ENCODE measurements around the gene TICRR. TPM values are rescaled to one million over a fixed set of nuclear protein-coding genes. Genes with fewer than 3 reads are reported as not detected.

TICRR gene
- total RNA-seq, 1 experiment from 2014 or later = 23.6 TPM

- no TSS peak for BruUV-seq (replicated peaks)
Measured at GRCh38 chr15:89628806-89629715, 53.8 kb downstream of the TICRR start.

GRCh38 chr15:89629829-89630228, 54.6 kb downstream of the TICRR start:
- TF ChIP-seq, protein P1, sequence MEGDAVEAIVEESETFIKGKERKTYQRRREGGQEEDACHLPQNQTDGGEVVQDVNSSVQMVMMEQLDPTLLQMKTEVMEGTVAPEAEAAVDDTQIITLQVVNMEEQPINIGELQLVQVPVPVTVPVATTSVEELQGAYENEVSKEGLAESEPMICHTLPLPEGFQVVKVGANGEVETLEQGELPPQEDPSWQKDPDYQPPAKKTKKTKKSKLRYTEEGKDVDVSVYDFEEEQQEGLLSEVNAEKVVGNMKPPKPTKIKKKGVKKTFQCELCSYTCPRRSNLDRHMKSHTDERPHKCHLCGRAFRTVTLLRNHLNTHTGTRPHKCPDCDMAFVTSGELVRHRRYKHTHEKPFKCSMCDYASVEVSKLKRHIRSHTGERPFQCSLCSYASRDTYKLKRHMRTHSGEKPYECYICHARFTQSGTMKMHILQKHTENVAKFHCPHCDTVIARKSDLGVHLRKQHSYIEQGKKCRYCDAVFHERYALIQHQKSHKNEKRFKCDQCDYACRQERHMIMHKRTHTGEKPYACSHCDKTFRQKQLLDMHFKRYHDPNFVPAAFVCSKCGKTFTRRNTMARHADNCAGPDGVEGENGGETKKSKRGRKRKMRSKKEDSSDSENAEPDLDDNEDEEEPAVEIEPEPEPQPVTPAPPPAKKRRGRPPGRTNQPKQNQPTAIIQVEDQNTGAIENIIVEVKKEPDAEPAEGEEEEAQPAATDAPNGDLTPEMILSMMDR (conservative IDR thresholded peaks at IDR 0.05) = no peak
- TF ChIP-seq EZH2 (IDR thresholded peaks at IDR 0.05; ENCODE audit: low read depth) = no peak
- no peaks in the 10 kb centered on the region for H3K4me1 ChIP-seq (replicated peaks; ENCODE audit: insufficient read depth)
- H3K79me2 ChIP-seq (ENCODE audit: low read depth) = no peaks in the 10 kb centered on the region
- H4K20me1 ChIP-seq (ENCODE audit: insufficient read depth) = no peaks in the 10 kb centered on the region
- no peak overlapping the region for H3K4me2 ChIP-seq
- ChIA-PET CTCF (no interaction called here), POLR2A (ENCODE audit: unreplicated experiment) (interaction anchor here (0.6 kb wide), 1 partner anchor 785 kb away, joined by 7 read pairs; no protein-coding TSS in a partner anchor)
- 0 out of 2 replicates have a peak, but pooled peaks cover 9% of the 10 kb centered on the region for H3F3A ChIP-seq (ENCODE audit: insufficient read depth, low read depth)
- no peak overlapping the region for H3K27ac ChIP-seq
- BruUV-seq (replicated peaks) = no TSS peak
- intact Hi-C loops (cut with micrococcal nuclease; ENCODE audit: unreplicated experiment) = no loop called here
- H3K9me2 ChIP-seq (ENCODE audit: insufficient read depth) = no peaks in the 10 kb centered on the region
- H3K36me3 ChIP-seq (ENCODE audit: low read depth) = peaks cover 33% of the 10 kb centered on the region
- H3K4me3 ChIP-seq = no peak overlapping the region
- DNase-seq = no peak
- H3K9me3 ChIP-seq (ENCODE audit: insufficient read depth, low read depth) = no peaks in the 10 kb centered on the region
- H2AFZ ChIP-seq = no peak overlapping the region
- no peaks in the 10 kb centered on the region for H3K27me3 ChIP-seq (ENCODE audit: insufficient read depth, low read depth)

More at GRCh38 chr15:89628806-89629715, 53.8 kb downstream of the TICRR start:
- Histone ChIP-seq H3K79me2 (ENCODE audit: low read depth) (no peaks in the 10 kb centered on the region), H3K9me3 (ENCODE audit: insufficient read depth, low read depth) (no peaks in the 10 kb centered on the region), H4K20me1 (ENCODE audit: insufficient read depth) (no peaks in the 10 kb centered on the region), H3F3A (ENCODE audit: insufficient read depth, low read depth) (0 out of 2 replicates have a peak, but pooled peaks cover 9% of the 10 kb centered on the region), H3K4me3 (no peak overlapping the region), H3K9me2 (ENCODE audit: insufficient read depth) (no peaks in the 10 kb centered on the region), H3K4me2 (no peak overlapping the region), H3K4me1 (replicated peaks; ENCODE audit: insufficient read depth) (no peaks in the 10 kb centered on the region), H3K36me3 (ENCODE audit: low read depth) (peaks cover 39% of the 10 kb centered on the region), H3K27ac (no peak overlapping the region), H3K27me3 (ENCODE audit: insufficient read depth, low read depth) (no peaks in the 10 kb centered on the region), H2AFZ (no peak overlapping the region)
- DNase-seq = no peak
- ChIA-PET POLR2A (ENCODE audit: unreplicated experiment) (no interaction called here), CTCF (interaction anchor here (0.5 kb wide), 1 partner anchor 689 kb away, joined by 11 read pairs; no protein-coding TSS in a partner anchor)
- intact Hi-C loops (cut with micrococcal nuclease; ENCODE audit: unreplicated experiment) = no loop called here
- TF ChIP-seq EZH2 (IDR thresholded peaks at IDR 0.05; ENCODE audit: low read depth) = no peak
- TF ChIP-seq, protein P1 (conservative IDR thresholded peaks at IDR 0.05) = no peak

DNA sequence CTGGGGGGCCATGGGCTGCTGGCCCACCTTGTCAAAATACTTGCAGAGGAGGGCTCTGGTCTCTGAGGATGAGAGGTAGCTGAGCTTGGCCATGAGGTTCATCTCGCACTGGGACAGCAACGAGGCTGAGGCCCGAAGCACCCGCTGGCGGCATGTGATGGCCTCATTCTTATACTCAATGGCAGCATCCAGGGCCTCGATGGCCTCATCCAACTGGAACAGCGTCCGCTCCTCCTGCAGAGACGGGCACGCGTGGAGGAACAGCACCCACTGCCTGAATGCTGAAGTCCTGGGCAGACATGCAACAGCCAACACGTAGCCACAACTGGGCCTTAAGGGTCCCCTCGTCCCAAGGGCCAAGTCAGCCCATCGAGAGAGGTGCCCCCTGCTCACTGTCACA, 55.0 kb downstream of the TICRR start:
- intact Hi-C loops (cut with micrococcal nuclease; ENCODE audit: unreplicated experiment) = no loop called here
- Histone ChIP-seq H3K27ac (no peak overlapping the region), H3K79me2 (ENCODE audit: low read depth) (no peaks in the 10 kb centered on the region), H3F3A (ENCODE audit: insufficient read depth, low read depth) (0 out of 2 replicates have a peak, but pooled peaks cover 9% of the 10 kb centered on the region), H3K36me3 (ENCODE audit: low read depth) (peaks cover 33% of the 10 kb centered on the region), H3K9me3 (ENCODE audit: insufficient read depth, low read depth) (no peaks in the 10 kb centered on the region), H3K4me3 (no peak overlapping the region), H3K4me2 (no peak overlapping the region), H3K4me1 (replicated peaks; ENCODE audit: insufficient read depth) (no peaks in the 10 kb centered on the region), H3K27me3 (ENCODE audit: insufficient read depth, low read depth) (no peaks in the 10 kb centered on the region), H4K20me1 (ENCODE audit: insufficient read depth) (no peaks in the 10 kb centered on the region), H3K9me2 (ENCODE audit: insufficient read depth) (no peaks in the 10 kb centered on the region), H2AFZ (no peak overlapping the region)
- DNase-seq = no peak
- no TSS peak for BruUV-seq (replicated peaks)
- TF ChIP-seq EZH2 (IDR thresholded peaks at IDR 0.05; ENCODE audit: low read depth) = no peak
- TF ChIP-seq, protein P1 (conservative IDR thresholded peaks at IDR 0.05) = no peak
- ChIA-PET POLR2A (ENCODE audit: unreplicated experiment) (interaction anchor here (0.6 kb wide), 1 partner anchor 785 kb away, joined by 7 read pairs; no protein-coding TSS in a partner anchor), CTCF (no interaction called here)
